ENCODE results near the gene PNPLA8. TPM values are rescaled to one million over a fixed set of nuclear protein-coding genes. Genes with fewer than 3 reads are reported as not detected.

Gene PNPLA8
- total RNA-seq, 1 donor from 2014 or later, result 12.1 TPM

DNA sequence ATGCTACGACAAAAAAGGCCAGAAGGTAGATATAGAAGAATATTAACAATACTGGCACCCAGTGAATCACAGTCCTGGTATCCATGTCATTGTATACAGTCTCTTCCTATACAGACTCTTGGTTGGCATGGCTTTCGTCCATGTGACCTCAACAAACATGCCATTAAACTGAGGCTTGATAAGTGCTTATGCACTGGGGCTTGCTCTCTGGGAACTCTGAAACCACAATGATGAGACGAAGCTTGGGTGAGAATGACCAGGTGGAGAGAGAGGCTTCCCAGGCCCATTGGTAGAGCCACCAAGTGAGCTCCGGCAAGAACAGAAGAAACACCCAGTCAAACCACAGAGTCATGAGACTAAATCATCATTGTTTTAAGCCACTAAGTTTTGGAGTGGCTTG is 33.2 kb downstream of the PNPLA8 start:
- TF ChIP-seq, protein P1, sequence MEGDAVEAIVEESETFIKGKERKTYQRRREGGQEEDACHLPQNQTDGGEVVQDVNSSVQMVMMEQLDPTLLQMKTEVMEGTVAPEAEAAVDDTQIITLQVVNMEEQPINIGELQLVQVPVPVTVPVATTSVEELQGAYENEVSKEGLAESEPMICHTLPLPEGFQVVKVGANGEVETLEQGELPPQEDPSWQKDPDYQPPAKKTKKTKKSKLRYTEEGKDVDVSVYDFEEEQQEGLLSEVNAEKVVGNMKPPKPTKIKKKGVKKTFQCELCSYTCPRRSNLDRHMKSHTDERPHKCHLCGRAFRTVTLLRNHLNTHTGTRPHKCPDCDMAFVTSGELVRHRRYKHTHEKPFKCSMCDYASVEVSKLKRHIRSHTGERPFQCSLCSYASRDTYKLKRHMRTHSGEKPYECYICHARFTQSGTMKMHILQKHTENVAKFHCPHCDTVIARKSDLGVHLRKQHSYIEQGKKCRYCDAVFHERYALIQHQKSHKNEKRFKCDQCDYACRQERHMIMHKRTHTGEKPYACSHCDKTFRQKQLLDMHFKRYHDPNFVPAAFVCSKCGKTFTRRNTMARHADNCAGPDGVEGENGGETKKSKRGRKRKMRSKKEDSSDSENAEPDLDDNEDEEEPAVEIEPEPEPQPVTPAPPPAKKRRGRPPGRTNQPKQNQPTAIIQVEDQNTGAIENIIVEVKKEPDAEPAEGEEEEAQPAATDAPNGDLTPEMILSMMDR (conservative IDR thresholded peaks at IDR 0.05), result no peak
- no peaks in the 10 kb centered on the region for H3K27me3 Mint-ChIP-seq (ENCODE audit: low read depth)
- H3K36me3 Mint-ChIP-seq (ENCODE audit: low read depth), result peaks cover 6% of the 10 kb centered on the region
- H3K9me3 Mint-ChIP-seq, result no peaks in the 10 kb centered on the region
- no peak overlapping the region for H3K27ac Mint-ChIP-seq (ENCODE audit: unreplicated experiment)
- H3K4me3 Mint-ChIP-seq, result no peak overlapping the region
- no peaks in the 10 kb centered on the region for H3K4me1 Mint-ChIP-seq
- DNase-seq (ENCODE audit: low read depth, low spot score), result no peak

DNA sequence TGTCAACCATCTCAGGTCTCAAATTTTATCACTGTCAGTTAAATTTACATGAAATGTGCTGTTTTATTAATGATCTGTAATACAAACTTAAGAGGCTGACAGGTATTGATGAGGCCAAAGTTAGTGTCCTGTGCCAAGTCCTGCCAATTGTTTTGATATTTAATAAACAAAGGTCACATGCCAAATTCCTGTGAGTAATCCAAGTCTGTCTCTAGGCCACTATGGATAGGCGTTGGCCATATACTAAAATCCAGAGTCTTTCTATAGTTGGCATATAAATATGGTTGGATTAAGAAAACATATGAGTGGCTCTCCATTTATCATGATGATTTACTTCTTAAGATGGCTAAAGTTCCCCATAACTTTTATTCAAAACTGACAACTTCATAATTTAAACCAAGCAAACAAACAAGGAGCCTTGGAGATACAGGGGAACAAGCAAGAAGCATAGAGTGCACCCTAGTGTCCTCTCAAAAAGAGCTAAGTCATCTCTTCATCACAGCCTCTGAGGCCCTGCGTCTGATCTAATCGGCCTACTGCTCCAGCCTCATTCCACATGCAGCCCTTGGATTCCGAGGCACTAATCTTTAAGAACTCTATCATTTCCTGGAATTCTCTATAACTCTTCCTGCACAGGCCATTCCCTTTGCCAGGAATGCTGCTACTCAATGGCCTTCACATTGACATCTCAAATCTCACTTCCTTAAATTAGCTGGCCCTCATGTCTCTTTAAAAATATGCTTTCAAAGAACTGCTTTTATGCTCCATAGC is 37.0 kb downstream of the PNPLA8 start:
- H3K36me3 Mint-ChIP-seq (ENCODE audit: low read depth), result peaks cover 4% of the 10 kb centered on the region
- H3K9me3 Mint-ChIP-seq, result no peaks in the 10 kb centered on the region
- DNase-seq (ENCODE audit: low read depth, low spot score), result no peak
- TF ChIP-seq, protein P1 (conservative IDR thresholded peaks at IDR 0.05), result no peak
- no peaks in the 10 kb centered on the region for H3K4me1 Mint-ChIP-seq
- H3K27ac Mint-ChIP-seq (ENCODE audit: unreplicated experiment), result no peak overlapping the region
- H3K27me3 Mint-ChIP-seq (ENCODE audit: low read depth), result no peaks in the 10 kb centered on the region
- no peak overlapping the region for H3K4me3 Mint-ChIP-seq

DNA sequence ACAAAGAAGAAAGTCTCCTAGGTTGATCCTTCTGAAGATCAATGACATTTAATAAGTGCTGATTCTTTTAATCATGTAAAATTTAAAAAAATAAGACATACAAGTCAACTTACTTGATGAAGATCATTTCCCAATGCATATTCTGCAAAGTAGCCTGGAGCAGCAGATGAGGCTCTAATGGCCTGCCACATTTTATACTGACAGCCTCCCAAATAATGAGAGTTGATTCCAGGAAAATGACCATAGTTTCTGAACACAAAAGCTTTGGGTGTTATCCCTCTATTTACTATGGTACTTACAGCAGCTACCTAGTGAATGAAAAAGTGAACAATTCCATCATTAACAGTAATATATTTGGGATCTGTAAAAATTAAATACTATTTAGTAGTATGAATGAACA is 38.3 kb downstream of the PNPLA8 start:
- Mint-ChIP-seq H3K9me3 (no peaks in the 10 kb centered on the region), H3K36me3 (ENCODE audit: low read depth) (no peaks in the 10 kb centered on the region), H3K4me3 (no peak overlapping the region), H3K4me1 (no peaks in the 10 kb centered on the region), H3K27me3 (ENCODE audit: low read depth) (no peaks in the 10 kb centered on the region), H3K27ac (ENCODE audit: unreplicated experiment) (no peak overlapping the region)
- TF ChIP-seq, protein P1 (conservative IDR thresholded peaks at IDR 0.05), result no peak
- no peak for DNase-seq (ENCODE audit: low read depth, low spot score)

DNA sequence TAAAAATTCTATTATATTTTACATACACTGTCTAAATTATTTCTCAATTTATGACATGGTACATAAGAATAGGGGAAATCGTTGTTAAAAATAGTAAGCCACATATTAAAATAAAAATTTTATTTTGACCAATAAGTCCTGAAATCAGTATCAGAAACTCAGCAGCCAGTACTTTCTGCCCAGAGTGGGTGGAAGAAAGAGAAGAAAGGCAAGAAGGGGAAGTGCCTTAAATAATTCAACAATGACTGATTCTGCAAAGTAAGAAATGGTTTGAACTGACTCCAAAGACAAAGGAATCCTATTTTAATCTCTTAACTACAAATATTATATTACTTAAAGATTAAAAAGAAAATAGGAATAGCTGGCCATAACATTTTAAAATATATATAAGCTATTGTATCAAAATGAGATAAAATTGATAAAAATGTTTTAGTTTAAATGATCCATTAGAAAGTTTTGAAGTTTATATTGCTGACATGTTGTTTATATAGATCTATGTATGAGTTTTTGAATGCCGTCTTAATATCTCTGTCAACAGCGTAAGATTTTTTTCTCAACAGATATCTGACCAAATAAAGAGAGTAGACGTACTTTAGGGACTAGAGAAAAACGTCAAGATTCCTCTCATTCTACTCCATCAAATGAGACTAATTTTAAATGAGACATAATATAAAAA is 39.5 kb downstream of the PNPLA8 start:
- Mint-ChIP-seq H3K36me3 (ENCODE audit: low read depth) (no peaks in the 10 kb centered on the region), H3K27ac (ENCODE audit: unreplicated experiment) (no peak overlapping the region), H3K4me3 (no peak overlapping the region), H3K27me3 (ENCODE audit: low read depth) (no peaks in the 10 kb centered on the region), H3K4me1 (no peaks in the 10 kb centered on the region), H3K9me3 (no peaks in the 10 kb centered on the region)
- DNase-seq (ENCODE audit: low read depth, low spot score), result no peak
- TF ChIP-seq, protein P1 (conservative IDR thresholded peaks at IDR 0.05), result no peak

DNA sequence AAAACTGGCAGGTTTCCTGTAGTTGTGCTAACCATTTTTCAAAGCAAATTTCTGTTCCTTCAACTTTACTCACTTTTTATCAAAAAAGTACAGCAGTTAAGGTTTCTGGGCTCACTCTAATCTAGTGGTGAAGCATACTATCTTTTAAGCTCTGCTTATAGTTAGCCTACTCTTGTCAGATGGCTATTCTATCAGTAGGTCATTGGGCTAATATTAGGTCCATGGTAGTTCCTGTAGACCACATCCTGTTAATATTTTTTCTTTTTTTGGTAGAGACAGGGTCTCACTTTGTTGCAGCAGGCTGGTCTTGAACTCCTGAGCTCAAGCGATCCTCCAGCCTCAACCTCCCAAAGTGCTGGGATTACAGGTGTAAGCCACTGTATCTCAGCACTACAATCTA is 41.8 kb downstream of the PNPLA8 start:
- TF ChIP-seq, protein P1 (conservative IDR thresholded peaks at IDR 0.05), result no peak

More for the DNA sequence above, 41.8 kb downstream of the PNPLA8 start:
- DNase-seq (ENCODE audit: low read depth, low spot score), result no peak
- no peaks in the 10 kb centered on the region for H3K36me3 Mint-ChIP-seq (ENCODE audit: low read depth)
- no peak overlapping the region for H3K4me3 Mint-ChIP-seq
- H3K9me3 Mint-ChIP-seq, result no peaks in the 10 kb centered on the region
- no peaks in the 10 kb centered on the region for H3K4me1 Mint-ChIP-seq
- H3K27me3 Mint-ChIP-seq (ENCODE audit: low read depth), result no peaks in the 10 kb centered on the region
- no peak overlapping the region for H3K27ac Mint-ChIP-seq (ENCODE audit: unreplicated experiment)
